LHCN-M2 (cell line): ENCODE results near the gene GNB1L. TPM values are rescaled to one million over a fixed set of nuclear protein-coding genes. Genes with fewer than 3 reads are reported as not detected.

Experiments
- DNase-seq: peaks from one replicate; pipeline ENCODE4 v3.0.0-alpha.2; 2012; ENCODE audit warnings: low read depth
- total RNA-seq: library from RNA; depleted of rRNA; stranded (reverse); fragments of >200 nt; gene quantifications from 2 replicates; pipeline ENCODE4 v1.2.3, GENCODE V29; 2014

GNB1L gene
- total RNA-seq, 1 experiment from 2014 or later = 11.3 TPM

DNA sequence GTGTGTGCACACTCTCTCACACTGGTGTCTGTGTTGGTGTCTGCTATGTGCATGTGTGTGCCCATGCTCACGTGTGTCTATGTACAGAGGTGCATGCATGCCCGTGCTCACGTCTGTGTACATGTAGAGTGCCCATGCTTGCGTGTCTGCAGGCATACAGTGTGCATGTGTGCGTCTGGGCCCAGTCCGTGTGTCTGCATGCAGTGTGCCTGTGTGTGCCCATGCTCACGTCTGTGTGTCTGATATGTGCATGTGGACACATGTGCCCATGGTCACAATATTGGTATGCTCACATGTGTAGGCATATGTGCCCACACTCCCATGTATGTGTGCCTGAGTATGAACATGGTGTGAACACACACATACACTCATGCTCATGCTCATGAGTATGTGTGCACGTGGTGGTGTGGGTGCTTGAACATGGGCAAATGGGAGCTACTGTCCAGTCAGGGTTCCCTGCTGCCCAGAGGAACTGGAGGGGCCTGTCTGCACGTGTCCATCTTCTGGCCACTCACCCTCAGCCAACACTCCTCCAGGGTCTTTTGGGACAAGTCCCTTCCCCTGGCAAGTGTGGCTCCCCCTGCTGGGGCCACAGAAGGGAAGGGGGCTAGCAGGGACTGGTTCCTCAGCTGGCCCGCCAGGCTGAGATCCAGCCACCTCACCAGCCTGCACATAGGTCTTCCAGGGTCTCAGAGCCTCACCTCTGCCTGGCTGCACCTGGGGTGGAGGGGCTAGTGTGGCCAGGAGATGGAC is 101.4 kb downstream of the GNB1L start:
- no peak for DNase-seq

DNA sequence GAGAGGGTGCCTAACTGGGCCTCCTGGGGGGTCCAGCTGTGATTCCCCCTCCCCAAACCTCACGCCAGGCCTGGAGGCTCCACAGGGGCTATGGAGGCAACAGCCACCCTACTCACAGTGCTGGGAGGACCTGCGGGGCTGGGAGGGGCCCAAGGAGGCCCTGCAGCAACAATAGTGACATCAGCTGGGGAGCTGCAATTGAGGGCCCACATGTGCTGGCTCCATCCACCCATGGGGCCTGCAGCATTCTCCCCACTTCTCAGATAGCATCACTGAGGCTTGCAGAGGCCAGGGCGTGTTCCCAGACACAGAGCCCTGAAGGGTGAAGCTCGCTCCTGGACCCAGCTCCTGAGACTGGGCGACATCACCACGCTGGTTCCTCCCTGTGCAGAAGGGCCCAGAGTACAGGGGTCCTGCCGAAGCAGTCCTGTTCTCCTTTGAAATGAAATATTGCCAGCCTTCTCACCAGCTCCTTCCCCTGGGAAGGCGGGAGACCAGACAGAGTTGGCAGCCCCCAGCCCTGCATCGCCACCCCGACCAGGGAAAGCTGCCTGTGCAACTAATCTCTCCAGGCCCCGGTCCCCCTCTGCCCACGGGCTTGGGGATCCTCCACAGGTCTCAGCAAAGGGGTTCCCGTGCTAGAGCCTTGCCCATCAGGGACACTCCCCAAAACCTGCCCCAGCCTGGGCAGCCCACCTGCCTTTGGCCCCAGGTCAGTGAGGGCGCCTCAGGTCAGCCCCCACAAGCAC is 103.0 kb downstream of the GNB1L start:
- no peak for DNase-seq

DNA sequence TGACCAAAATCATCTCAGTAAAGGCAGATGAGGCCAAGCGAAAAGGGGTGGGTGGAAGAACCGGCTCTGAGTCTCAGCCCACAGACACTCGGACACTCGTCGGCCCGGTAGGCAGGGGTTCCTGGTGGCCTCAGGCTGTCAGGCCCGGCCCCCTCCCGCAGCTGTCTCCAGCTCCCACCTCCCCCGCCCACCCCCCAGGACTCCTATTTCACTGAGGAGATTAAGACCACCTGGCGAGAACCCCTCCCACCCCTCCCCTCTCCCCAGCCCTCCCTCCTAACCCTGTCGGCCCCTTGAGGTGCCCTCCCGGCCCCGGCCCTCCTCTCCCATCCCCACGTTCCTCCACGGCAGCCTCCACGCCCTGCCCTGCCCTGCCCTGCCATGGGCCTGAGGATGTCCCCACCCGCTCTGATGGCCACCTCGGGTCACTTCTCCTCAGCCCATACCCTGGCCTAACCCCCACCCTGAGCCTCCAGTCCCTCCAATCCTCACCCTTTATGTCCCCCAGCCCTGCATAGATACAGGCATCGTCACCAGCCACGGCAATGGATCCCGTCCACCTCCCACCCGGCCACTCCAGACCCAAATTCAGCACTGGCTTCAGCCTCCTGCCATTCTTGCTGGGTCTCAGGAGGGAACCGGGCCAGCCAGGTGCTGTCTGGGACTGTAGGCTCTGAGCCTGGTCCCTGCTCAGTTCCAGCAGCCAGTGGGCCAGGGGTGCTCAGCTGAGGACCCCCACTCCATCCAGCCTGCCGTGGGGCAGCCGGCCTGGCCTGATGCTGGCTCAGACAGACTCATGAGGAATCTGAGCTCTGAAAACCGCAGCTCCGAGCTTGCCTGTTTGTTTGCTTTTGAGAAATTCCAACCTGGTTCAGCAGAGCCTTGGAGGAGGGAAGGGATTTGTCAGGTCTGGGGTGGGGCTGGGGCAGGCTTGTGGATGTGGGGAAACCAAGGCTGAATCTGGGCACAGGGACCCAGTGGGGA is 103.9 kb downstream of the GNB1L start:
- peak; percentile 36 for DNase-seq

DNA sequence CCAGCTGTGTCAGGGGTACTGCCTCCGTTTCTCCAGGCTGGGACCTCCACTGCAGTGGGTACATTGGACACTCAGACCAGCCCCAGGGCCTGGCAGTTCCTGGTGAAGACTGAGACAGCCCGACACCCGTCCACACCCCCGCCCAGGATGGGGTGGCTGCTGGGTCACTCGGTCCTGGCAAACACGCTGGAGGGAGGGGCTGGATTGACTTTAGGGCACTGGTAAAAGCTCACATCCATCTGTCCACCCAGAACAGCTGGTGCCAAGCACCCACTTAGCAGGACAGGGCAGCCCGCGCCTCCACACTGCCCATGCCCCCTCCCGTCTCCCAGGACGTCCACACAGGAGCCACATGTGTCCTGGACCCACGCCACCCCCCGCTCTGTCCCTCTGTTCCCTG is 104.8 kb downstream of the GNB1L start:
- DNase-seq = peak; percentile 12

DNA sequence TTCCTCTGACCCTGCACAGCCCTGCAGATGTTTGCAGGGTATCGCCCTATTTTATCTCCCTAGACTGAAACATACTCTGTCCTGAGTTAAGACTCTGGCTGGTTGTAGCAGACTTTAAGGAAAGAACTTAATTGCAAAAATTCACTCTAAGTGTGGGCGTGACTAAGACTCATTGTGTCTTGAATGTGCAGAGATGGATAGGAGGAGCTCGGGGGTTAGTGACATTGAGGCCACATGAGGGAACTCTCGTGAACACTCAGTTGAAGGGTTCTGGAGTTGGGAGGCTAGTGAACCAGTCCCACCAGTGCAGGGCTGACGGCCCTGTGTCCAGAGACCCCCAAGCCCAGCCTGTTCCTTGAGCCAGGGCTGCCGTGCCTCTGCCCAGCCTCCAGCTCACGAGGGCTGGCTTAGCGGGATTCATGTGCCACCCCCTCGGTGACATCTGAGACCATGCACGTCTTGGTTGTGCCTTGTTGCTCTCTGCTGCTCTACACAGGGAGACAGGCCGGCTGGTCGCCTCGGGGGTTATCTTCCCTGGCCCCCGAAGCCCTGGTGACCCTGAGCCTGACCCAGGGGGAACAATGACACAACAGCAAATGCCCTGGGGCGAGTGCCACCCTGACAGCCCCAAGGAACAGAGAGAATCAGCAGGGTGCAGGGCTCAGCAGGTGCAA is 105.5 kb downstream of the GNB1L start:
- DNase-seq = no peak

DNA sequence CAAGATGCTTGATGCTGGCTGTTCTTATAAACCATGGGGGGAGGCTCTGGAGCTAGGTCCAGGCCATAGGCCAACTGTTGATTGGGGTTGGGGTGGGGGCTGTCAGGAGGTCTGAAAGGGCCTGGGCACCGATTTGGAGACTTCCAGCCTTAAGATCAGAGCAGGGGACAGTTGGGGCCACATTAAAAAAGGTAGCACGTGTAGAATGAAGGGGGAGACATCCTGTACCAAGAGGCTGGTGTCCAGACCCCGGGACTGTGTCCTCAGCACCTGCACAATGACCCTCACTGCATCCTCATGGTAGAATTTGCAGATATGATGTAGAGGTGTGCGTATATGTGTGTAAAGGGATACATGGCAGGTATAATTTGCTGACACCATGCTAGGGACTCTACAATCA is 106.5 kb downstream of the GNB1L start:
- no peak for DNase-seq

DNA sequence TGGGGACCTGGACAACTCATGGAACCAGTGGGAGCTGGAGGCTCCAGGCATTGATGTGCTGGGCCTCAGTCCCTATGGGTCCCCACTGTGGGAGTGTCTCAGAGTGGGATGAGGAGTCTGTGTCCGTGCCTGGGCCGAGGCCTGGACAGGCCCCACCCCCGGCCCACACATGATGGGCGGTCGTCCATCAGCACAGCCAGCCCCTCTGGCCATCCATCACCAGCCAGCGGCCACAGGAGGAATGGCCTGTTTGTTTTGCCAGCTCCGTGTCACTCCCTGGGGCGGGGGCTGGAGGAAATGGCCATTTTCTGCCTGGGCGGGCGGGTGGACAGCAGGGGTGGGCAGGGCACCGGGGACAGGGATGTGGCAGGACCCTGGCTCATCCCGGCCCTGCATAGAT is 107.1 kb downstream of the GNB1L start:
- DNase-seq = no peak

DNA sequence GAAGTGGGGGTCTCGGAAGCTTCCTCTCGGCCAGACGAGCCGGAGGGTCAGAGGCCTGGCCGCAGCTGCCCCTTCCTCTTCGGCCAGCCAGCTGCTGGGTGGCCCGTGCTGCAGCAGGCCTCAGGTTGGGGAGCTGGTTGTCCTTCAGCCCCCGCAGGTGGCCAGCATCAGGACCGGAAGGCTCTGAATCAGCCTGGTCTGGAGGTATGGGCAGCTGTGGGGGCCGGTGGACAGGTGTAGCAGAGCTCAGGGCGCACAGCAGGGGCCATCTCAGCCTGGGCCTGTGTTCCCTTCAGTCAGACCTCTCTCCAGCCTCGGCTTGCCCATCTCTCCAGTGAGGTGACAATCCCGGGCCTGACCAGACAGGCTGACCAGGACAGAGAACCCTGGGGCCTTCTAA is 107.9 kb downstream of the GNB1L start:
- DNase-seq = no peak

DNA sequence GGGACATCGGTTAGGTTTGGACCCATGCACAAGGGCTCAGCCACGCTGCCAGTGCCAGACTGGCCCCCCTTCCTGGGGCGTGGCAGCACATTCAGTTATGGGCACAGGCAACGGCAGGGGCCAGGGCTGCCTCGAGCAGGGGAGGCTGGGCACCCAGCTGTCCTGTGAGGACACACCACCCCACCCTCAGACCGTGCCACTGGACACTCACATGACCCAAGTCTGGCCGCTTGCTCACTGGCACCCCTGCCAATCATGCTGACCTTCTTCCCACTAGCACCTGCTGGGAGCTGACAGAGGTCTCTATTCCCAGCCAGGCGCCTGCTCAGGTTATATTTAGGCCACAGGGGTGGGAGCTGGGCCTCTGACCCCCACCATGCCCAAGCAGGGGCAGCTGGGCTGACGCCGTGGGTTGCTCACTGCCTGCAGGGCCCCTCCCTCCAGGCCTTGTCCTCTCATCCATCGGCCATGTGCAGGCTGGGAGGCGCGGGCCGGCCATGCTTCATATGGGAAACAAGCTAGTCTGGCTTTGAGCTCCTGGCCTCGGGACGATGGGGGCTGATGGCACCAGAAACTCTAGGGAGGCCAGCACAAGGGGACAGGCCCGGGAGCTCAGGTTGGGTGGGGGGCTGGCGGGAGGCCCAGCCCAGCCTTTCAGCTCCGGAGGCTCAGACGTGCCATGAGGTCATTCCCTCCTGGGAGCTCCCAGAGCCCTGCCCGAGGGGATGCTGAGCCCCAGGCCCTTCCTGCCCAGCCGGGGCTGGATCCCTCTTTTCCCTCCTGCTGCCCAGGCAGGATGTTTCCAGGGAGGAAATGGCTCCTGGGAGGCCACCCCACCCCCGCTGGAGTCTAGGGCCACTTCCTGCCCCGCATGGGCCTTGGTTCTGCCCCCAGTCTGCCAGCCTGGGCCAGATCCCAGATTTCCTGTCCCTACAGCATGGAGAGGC is 109.2 kb downstream of the GNB1L start:
- peak; percentile 98 for DNase-seq

DNA sequence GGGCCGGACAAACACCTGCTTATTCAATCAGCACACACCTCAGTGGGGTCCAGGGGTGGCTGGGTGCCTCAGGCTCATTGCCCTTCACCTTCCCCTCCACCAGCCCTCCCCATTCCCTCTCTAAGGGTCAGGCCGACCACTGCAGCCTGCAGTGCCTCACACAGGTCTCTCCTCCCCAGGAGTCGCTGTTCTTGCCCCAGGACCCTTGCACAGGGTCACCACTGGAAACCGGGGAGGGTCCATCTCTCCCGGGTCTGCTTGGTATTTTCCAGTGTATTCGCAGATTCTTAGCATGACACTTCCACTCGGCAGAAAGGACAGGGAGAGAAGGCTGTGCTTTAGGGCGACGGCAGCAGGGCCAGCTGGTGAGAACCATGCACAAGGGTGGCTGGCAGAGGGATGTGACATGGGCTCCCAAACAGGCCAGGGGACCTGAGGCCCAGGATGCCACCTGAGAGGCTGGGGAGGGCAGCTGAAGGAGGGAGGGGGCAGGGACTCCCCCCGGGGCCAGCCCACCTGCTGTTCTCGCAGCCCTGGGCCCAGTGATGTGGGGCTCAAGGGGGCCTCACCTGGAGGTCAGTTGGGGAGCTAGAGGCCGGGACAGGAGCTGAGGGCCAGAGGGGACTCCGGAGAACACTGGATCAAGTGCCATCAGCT is 110.2 kb downstream of the GNB1L start:
- DNase-seq = no peak

DNA sequence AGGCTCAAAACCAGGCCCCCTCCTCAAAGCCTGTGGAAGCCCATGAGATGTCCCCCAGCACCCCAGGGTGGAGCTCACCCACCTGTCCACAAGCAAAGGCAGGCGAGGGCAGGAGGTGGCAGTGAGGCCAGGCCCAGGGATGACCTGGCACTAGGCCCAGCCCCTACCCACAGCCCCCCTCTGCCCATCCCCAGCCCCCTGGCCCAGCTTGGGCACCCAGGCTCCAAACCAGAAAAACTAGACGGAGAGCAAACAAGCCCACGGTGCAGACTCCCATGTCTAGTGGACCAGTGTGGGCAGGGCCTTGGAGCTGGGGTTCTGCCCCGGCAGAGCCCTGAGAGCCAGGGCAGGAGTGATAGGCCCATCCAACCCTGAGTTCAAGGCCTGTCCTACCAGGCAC is 111.0 kb downstream of the GNB1L start:
- DNase-seq = no peak

DNA sequence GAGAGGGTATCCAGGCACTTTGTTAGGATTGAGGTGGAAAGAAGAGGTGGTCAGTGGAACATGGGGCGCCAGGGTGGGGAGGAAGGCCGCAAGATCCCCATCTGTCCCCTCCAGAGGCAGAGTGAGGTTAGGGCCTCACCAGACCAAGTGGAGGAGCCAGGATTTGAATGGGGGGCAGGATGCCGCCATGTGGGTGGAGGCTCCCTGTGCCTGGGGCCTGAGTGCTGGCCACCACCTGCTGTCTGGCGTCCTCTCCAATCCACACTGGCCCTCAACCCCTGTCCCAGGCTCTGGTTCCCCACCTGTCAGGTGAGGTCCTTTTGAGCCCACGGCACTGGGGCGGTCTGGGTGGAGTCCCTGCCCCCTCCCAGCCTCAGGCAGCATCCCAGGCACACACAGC is 111.6 kb downstream of the GNB1L start:
- no peak for DNase-seq

DNA sequence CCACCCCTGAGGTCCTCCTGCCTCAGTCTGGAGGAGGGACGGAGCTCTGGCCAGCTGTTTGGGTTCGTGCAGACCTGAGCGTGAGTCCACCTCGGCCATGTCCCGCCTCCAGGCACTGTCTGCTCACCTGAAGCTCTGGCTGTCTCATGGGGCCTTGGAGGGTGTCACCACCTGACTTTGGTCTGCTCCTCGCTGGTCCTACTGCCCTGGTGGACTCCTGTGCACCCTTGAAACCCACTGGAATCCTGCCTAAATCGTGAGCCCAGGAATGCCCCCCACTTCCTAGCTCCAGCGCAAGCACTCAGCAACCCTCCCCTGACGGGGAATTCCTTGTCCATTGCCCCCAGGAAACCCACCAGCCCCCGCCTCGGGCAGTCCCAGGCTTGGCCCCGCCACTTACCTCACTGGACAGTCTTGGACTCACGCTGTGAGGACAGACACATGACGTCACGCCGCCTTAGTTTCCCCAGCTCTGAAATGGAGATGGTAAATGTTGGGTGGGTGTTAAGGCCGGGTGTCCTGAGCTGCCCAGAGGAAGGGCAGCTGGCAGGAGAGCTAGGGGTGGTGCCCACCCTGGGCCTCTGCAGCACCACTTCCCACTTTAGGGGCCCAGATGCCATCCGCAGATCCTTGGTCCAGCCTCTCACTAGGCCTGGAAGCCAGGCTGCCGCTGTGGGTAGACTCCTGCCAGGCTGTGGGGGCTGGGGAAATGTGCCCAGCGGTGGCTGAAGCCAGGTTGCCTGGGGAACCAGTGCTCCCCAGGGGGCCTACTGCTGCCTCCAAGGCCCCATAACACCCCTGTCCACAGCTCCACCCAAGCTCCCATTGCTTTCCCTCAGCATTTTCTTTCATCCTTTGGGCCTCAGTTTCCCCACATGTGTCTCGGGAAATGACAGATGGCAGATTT is 112.3 kb downstream of the GNB1L start:
- DNase-seq = no peak

DNA sequence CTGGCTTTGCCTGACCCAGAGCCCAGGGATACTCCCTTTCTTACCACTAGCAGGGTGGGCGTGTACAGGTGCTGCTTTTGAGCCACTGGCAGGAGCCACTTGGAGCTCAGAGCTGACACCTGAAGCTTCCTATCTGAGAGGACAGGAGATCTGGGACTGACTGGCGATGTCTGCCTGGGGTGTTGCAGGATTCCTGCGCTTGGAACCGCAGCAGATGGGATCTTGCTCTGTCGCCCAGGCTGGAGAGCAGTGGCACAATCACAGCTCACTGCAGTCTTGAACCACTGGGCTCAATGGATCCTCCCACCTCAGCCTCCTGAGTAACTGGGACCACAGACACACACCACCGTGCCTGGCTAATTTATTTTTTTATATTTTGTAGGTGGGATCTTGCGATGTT is 113.6 kb downstream of the GNB1L start:
- no peak for DNase-seq

DNA sequence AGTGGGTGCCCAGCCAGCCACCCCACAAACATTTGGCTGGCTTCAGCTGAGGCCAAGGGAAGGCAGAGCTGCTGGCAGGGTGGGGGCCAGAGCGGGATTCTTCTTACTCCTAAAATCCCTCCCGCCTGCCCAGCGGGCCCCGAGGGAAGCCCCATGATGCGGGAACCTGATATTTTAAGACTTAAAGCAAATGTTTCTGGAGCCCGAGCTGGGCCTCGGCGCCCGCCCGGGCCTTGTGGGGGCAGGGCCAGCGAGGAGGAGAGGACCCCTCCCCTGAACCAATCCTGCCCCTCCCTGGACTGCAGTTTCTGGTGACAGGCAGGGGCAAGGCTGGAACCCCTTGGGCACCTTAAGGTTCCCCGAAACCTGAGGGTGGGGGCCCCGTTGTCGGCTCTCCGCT is 114.1 kb downstream of the GNB1L start:
- no peak for DNase-seq

DNA sequence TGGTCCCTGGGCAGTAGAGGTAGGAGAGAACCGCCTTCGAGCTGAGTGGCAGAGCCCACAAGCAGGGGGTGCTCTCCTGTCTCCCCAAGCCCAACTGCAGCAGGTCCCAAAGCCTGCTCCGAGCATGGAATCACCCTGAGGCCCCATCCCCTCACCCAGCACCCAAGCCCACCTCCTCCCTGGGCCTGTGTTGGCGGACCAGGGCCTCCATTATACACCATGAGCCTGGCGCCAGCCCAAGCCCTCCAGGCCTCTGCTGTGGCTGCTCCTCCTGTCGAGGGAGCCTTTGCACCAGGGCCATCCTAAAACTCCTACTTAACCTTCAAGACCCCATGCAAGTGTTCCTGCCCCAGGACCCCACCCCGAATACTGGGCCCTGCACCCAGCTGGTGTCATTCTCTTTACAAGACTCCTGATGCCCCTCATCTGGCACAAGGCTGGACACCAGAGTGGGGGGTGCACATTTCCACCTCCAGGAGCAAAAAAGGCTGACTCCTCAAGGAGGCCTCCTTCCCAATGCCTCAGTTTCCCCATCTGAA is 114.7 kb downstream of the GNB1L start:
- no peak for DNase-seq

DNA sequence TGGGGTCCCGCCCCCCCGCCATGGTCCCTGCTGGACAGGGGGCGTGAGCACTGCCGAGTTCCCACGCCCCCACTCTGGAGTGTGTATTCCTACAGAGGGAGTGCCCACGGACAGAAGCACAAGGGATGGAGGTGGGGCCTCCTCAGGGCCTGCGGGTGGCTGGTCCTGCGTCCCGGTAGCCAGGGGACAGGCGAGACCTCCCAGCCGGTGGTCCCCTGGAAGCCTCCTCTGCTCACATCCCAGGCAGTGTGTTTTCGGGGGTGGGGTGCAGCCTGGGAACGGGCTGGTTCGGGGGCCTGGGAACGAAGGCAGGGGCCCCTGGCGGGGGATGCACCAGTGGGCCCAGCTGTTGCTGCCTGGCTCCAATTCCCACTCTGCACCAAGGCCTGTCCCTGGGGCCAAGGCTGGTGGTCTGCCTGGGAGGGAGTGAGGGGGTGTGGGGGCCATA is 115.2 kb downstream of the GNB1L start:
- DNase-seq = no peak
